Measurements from ENCODE around the gene ZNF516.

ZNF516 gene

GRCh38 chr18:76396792-76397191 lies 98.2 kb downstream of the ZNF516 start:
- in situ Hi-C loops (cut with MboI; ENCODE audit: low sequenced_read_pairs, unreplicated experiment) = loop anchor here (5.0 kb wide), 1 partner anchor 311 kb away; no protein-coding TSS in a partner anchor
- no peak for TF ChIP-seq CTCF (IDR thresholded peaks at IDR 0.05; ENCODE audit: borderline replicate concordance, control extremely low read depth, extremely low read depth, insufficient read depth, missing control alignments)
- DNase-seq (ENCODE audit: low spot score) = no peak

- DNase-seq (ENCODE audit: low spot score) = no peak
- TF ChIP-seq CTCF (IDR thresholded peaks at IDR 0.05; ENCODE audit: borderline replicate concordance, control extremely low read depth, extremely low read depth, insufficient read depth, missing control alignments) = no peak
- in situ Hi-C loops (cut with MboI; ENCODE audit: low sequenced_read_pairs, unreplicated experiment) = loop anchor here (5.0 kb wide), 1 partner anchor 312 kb away; no protein-coding TSS in a partner anchor
These were observed 99.4 kb downstream of the ZNF516 start for GRCh38 chr18:76395609-76396008.

GRCh38 chr18:76394780-76395476 lies 100.1 kb downstream of the ZNF516 start:
- no peak for DNase-seq (ENCODE audit: low spot score)
- in situ Hi-C loops (cut with MboI; ENCODE audit: low sequenced_read_pairs, unreplicated experiment) = loop anchor here (5.0 kb wide), 1 partner anchor 312 kb away; no protein-coding TSS in a partner anchor
- TF ChIP-seq CTCF (IDR thresholded peaks at IDR 0.05; ENCODE audit: borderline replicate concordance, control extremely low read depth, extremely low read depth, insufficient read depth, missing control alignments) = no peak

- in situ Hi-C loops (cut with MboI; ENCODE audit: low sequenced_read_pairs, unreplicated experiment) = no loop called here
- no peak for DNase-seq (ENCODE audit: low spot score)
- TF ChIP-seq CTCF (IDR thresholded peaks at IDR 0.05; ENCODE audit: borderline replicate concordance, control extremely low read depth, extremely low read depth, insufficient read depth, missing control alignments) = no peak
These were observed 102.7 kb downstream of the ZNF516 start for GRCh38 chr18:76392349-76392748.

GRCh38 chr18:76391746-76392145 lies 103.3 kb downstream of the ZNF516 start:
- DNase-seq (ENCODE audit: low spot score) = no peak
- TF ChIP-seq CTCF (IDR thresholded peaks at IDR 0.05; ENCODE audit: borderline replicate concordance, control extremely low read depth, extremely low read depth, insufficient read depth, missing control alignments) = no peak
- in situ Hi-C loops (cut with MboI; ENCODE audit: low sequenced_read_pairs, unreplicated experiment) = no loop called here

GRCh38 chr18:76391038-76391437 lies 104.0 kb downstream of the ZNF516 start:
- no peak for TF ChIP-seq CTCF (IDR thresholded peaks at IDR 0.05; ENCODE audit: borderline replicate concordance, control extremely low read depth, extremely low read depth, insufficient read depth, missing control alignments)
- in situ Hi-C loops (cut with MboI; ENCODE audit: low sequenced_read_pairs, unreplicated experiment) = no loop called here
- no peak for DNase-seq (ENCODE audit: low spot score)
